GM18870 (cell line): Measurements from ENCODE around the gene PGD.
A peak's percentile ranks its signal among the peaks of the same experiment; 100 is the strongest.
"Not testable (repeated sequence)": the region's sequence is repeated elsewhere in the genome, so short reads cannot be mapped to it uniquely, and the experiment has no call there.

Source experiments
- ATAC-seq: cut with Tn5 transposase; IDR thresholded peaks from one replicate; pipeline ENCODE4 v1.9.1; 2021; ENCODE audit warnings: moderate library complexity; ENCODE audit not compliant: unreplicated experiment

Gene PGD

DNA sequence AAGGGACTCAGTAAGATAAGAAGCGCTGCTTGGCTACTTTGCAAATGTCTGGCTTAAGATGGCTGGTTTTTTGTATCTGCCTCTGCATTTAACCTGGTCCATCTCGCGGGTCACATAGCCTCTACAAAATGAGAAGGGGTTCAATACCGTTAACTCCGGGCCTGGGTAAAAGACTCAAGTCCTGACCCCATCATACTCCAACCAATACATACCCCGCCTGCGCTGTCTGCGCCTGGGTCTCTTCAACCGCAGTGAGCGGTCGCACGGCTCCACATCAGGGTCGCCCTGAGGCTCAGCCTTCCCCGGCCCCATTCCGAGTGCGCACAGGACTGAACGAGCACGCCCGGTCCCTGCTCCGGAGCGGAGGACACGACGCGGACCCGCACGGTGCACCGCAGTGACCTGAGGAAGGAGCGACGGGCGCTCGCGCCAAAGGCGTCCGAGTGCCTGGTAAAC is 558 bp upstream of the PGD start:
- no peak for ATAC-seq

DNA sequence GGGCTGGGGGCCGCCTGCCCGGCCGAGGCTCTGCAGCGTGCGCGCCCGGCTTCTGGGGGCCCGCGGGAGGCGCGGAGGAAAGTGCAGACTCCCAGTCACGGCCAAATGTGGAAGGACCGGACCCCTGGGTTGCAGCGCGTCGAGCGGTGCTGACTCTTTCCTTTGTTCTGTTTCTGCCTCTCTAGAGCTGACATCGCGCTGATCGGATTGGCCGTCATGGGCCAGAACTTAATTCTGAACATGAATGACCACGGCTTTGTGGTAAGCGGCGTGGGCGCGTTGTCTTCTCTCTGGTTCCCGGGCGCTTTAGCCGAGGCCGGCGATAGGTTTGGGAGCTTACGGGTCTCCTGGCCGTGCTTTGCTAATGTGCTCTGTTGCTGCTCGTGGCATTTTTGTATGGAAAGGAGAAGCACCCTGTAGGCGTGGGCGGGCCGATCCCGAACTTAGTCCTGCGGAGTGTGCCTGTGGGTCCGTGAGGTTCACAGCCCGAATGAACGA is 629 bp downstream of the PGD start:
- ATAC-seq, result no peak

DNA sequence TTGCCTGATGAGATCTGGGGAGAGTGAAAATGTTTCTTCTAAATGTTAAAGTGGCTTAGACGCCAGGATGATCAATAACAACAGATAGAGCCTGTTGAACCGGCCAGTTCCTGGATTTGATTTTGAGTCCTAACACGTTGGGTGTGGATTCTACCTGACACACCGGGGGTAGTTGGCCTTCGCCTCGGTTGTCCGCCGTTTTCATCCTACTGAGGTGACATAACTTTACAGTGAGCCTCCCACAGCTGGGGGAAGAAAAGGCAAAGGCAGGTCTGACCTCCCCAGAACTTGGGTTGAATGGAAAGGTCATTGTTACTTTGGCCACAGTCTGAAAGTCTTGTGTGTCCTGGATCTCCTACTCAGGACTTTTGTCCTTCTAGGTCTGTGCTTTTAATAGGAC is 1.1 kb downstream of the PGD start:
- ATAC-seq, result no peak

DNA sequence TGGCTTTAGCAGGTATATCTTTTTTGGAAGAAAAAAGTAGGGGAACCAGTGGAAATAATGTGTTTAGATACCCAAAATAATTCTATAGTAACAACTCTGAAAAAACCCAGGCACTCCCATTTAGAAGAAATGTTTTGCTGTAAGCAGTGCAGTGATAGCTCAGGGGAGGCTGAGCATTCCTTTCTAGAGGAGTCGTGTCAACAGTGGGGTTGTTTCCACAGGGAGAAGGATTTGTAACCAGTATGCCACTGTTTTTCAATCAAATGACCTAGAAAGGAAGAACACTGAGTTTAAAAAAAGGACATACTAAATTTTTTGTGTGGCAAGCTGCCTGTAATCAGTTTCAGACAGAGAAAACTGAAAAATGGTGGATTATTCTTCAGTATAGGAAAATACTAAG is 2.4 kb downstream of the PGD start:
- no peak for ATAC-seq

DNA sequence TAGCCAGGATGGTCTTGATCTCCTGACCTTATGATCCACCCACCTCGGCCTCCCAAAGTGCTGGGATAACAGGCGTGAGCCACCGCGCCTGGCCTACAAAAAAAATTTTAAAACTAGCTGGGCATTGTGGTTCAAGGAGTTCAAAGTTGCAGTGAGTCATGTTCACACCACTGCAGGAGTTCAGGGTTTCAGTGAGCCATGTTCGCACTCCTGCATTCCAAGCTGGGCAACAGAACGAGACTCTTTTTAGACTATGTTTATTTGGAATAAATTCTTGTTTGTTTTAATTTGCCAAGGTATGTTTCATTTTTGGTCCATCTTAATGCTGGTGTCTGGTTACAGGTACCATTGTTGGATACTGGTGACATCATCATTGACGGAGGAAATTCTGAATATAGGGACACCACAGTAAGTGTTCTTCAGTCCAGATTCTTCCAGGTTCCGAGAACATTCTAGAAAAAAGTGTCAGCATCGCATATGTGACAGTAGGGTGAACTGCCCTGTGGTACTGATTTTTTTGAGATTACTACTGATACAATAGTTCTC is 3.9 kb downstream of the PGD start:
- ATAC-seq, result no peak

DNA sequence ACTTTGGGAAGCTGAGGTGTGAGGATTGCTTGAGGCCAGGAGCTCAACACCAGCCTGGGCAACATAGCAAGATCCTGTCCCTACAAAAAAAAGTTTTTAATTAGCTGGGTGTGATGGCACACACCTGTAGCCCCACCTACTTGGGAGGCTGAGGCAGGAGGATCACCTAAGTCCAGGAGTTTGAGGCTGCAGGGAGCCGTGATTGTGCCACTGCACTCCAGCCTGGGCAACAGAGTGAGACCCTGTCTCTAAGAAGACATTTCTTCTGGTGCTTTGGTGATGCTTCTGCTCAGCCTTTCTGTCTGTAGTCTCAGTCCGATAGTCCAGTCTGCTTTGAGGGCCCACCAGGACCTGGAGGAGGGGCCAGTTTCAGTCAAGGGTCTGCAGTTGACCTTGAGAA is 8.3 kb downstream of the PGD start:
- no peak for ATAC-seq

DNA sequence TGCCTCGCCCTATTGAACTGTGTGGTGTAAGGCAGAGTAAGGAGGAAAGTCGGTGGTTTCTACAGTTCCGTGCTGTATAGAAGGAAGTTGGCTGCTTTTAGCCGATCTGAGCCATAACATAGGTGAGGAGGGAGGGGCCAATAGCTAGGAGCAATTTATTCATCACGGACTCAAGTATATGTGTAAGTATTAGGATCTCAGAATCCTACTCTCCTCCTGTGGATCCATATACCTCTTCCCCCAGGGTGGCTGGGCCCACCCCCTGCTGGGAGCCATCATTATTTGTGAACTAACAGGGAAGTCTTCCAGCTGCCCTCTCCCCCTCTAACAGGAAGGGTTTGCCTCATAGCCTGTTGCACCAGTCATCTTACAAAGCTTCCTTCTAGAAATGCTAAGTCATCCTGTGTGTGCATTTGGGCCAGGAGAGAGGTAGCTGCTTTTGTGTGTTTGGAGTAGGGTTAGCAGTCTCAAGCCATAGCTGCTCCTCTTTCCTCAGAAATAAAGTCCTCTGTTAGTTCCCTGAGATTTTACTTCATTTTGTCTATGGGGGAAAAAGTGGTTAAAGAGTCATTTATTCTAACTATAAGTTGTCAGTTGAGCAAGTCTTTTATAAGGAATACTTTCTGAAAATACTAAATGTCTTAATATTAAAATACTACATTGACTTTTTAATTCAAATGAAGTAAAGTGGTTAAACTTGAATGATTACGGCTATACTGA is 16.5 kb downstream of the PGD start:
- no peak for ATAC-seq

DNA sequence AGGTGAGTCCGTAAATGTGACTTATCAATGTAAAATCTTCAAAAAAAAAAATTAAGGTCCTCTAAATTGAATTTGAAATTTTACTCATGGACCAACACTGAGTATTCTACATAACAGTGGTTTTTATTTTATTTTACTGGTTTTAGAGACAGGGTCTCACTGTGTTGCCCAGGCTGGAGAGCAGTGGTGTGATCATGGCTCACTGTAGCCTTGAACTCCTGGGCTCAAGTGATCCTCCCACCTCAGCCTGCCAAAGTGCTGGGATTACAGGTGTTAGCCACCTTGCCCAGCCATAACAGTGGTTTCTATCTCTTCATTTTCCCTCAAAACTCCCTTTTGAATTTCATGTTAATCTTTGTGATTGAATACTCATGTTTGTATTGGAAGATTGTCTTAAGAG is 17.1 kb downstream of the PGD start:
- ATAC-seq, result not testable (repeated sequence)

DNA sequence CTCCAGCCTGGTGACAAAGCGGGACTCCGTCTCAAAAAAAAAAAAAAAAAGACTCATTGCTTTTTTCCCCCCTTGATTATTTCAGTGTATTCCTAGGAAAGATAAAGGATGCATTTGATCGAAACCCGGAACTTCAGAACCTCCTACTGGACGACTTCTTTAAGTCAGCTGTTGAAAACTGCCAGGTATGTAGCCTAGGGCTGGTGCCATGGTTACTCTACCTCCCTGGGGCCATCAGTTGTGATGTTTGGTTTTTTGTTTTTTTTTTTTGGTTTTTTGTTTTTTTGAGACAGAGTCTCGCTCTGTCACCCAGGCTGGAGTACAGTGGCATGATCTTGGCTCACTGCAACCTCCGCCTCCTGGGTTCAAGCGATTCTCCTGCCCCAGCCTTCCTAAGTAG is 19.9 kb downstream of the PGD start:
- not testable (repeated sequence) for ATAC-seq

DNA sequence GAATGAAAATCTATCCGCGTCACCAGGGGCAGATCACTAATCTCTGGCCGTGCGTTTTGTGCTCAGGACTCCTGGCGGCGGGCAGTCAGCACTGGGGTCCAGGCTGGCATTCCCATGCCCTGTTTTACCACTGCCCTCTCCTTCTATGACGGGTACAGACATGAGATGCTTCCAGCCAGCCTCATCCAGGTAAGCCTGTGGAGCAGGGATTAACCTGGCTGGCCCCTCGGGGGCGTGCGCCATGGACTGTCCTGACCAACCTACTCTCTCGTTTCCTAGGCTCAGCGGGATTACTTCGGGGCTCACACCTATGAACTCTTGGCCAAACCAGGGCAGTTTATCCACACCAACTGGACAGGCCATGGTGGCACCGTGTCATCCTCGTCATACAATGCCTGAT is 20.5 kb downstream of the PGD start:
- no peak for ATAC-seq

DNA sequence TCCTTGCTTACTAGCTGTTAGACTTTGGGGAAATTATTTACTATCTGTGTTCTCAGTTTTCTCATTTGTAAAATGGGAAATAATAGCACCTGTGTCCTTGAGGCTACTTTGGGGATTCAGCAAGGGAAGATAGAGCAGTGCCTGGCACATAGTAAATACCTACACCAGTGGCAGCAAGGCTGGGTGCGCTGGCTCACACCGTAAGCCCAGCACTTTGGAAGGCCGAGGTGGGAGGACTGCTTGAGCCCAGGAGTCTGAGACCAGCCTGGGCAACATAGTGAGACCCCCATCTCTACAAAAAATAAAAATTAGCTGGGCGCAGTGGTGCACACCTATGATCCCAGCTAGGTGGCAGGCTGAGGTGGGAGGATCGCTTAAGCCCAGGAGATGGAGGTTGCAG is 22.8 kb downstream of the PGD start:
- ATAC-seq, result no peak

DNA sequence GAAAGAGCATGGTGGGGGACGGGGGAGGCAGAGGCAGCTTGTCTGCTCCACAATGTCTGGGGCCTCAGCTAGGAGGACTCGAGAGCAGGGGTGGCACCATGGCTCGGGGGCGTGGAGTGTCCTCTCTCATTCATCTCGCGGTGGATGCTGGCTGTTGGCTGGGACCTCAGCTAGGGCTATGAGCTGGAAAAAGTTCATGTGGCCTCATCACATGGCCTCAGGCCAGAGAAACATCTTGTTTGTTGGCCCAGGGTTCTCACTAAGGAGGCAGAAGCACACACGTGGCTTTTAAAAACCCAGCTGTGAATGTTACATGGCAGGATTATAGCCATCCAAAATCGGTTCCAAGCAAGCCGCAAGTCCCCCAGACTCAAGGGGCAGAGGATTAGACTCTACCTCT is 25.2 kb downstream of the PGD start:
- no peak for ATAC-seq

DNA sequence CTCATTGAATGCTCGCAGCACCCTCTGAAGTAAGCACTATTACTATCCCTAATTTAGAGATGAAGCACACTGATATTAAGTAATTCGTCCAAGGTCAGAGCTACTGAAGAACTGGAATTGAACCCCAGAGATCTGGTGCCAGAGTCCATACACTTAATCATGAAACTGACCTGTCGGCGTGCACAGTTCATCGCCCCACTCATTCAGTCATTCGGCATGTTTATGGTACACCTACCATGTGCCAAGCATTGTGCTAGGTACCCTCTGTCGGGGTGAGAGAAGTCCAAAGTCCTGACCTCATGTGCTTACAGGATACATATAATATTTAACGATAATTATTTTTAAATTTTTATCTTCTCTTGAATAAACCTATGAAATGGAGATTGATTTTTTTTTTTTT is 25.8 kb downstream of the PGD start:
- ATAC-seq, result no peak

DNA sequence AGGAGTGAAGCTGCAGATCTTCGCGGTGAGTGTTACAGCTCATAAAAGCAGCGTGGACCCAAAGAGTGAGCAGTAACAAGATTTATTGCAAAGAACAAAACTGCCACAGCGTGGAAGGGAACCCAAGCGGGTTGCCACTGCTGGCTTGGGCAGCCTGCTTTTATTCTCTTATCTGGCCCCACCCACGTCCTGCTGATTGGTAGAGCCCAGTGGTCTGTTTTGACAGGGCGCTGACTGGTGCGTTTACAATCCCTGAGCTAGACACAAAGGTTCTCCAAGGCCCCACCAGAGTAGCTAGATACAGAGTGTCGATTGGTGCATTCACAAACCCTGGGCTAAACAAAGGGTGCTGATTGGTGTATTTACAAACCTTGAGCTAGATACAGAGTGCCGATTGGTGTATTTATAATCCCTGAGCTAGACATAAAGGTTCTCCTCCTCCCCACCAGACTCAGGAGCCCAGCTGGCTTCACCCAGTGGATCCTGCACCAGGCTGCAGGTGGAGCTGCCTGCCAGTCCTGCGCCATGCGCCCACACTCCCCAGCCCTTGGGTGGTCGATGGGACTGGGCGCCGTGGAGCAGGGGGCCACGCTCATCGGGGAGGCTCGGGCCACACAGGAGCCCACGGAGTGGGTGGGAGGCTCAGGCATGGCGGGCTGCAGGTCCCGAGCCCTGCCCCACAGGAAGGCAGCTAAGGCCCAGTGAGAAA is 27.1 kb downstream of the PGD start:
- ATAC-seq, result not testable (repeated sequence)

DNA sequence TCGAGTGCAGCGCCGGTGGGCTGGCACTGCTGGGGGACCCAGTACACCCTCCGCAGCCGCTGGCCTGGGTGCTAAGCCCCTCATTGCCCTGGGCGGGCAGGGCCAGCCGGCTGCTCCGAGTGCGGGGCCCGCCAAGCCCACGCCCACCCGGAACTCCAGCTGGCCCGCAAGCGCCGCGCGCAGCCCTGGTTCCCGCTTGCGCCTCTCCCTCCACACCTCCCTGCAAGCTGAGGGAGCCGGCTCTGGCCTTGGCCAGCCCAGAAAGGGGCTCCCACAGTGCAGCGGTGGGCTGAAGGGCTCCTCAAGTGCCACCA is 27.6 kb downstream of the PGD start:
- ATAC-seq, result not testable (repeated sequence)

DNA sequence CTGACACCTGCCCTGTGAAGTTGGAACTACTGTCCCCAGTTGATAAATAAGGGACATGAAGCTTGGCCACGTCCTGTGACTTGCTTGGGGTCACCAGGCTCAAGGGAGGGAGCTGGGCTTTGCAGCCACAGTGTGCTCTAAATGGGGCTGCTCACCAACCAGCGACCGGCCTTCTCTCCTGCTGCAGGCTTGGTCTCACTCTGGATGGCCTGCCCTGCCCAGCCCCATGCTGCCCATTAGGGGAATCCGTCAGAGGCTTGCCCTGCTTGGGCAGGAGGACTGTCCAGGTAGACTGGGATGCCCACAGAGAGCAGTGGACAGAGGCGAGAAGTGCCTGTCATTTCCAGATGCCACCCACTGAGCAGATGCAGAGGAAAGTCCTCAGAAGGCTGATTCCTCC is 30.1 kb downstream of the PGD start:
- ATAC-seq, result no peak

DNA sequence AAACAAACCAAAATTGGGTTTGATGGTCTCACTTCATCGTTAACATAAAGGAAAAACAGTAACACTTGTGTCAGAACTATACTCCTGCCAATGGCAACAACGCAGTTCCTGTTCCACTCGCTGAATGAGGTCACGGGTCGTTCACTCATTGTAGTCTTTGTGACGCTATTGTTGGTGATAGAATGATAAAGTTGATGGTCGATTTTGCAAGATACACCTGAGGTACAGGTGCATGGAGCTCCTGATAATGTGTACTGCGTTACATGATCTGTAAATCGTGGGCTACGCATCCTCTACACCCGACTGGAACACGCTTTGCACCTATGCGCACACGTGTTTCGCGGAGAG is 31.0 kb downstream of the PGD start:
- ATAC-seq, result peak; percentile 28

DNA sequence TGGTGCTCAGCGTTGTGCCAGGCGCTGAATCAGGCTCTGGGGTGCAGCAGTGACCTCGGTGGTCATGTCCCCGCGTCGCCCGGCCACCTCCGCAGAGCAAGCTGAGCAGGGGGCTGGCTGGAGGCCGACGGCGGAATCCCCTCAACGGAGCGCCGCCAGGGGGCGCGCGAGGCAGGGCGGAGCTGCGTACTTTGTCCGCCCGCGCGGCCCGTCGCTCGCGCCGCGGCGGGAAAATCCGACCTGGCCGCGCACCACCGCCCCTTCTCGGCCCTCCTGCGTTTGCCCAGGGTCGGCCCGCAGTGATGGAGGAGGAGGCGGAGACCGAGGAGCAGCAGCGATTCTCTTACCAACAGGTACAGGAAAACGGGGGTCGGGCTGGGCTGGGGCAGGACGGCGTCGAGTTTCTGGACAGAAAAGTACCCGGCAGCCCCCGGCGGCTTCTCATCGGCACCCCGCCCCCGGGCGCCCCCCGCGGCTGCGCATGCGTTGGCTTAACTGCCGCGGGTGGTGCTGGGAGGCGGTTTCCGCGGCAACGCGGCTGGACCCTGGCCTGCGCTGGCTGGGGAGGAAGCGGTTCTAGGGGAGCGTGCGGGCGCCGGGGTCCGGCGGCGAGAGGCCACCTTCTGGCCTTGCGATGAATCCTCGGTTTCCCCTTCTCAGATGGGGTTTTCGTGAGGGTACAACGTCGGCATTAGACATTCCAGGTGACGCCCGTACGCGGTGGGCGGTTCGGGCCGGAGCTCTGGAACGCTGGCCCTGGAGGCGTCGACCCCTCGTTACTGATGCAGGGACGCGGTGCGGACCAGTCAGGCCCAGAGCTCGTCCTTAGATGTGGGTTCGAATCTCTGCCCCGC is 31.6 kb downstream of the PGD start, which contains the start of gene CENPS:
TSS of gene CENPS (plus strand) at position 218 of the 854 bp plus-strand sequence. CDS start at position 303, 85 bp downstream.
- ATAC-seq, result peak; percentile 49

DNA sequence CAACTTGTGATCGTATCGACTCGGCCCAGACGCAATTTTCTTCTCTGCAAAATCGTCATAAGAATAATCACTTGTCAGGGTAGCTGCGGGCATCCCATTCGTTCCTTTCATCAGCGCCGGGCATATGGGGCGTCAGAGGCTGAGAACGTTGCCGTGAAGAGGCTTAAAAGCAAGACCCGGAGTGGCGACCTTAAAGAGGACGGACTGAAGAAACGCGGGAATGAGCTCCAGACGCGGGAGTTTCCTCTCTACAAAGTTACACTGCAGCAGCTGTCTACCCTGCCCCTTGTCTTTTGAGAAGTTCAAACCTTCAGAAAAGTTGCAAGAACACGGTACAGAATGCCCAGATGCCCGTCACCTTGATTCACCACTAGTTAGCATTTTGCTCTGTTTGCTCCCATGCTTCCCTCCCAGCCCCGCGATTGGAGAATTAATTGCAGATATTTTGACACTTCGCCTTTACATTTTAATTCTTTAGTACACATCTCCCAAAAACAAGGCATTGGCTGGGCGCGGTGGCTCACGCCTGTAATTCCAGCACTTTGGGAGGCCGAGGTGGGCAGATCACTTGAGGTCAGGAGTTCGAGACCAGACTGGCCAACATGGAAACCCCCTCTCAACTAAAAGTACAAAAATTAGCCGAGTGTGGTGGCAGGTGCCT is 32.3 kb downstream of the PGD start:
- ATAC-seq, result no peak

DNA sequence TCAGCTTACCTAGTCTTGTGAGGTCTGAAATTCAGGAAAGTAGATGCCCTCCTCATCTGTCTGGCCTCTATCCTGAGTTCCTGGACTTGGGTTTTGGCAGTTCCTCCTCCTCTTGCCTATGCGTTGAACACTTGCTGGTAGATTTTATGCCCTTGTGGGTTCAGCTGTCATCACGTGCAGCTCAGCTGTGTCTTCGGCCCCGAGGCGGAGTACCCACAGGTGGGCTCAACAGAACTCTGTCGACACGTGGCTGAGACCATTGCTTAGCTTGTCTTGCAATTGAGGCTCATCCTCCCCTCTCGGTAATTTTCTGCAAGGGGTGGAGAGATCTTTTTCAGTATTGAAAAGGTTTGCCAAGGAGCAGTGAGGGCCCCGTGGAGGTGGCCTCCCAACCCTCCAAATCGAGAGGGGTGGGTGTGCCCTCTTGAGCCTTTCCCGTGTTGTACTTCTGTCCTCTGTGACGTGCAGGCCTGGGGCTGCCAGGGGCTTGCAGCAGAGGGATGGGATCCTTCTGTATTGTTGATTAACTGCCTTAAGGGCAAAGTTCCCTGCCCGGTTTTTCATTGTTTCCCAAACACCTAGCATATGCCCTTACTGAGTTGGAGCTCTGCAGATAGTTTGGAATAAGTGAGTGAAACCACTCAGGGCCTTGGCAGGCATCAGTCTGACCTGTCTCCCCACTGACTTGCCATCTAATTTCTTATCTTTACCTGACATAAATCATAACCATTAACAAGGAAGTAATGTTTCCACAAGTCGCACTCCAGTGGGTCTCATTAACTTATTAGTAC is 34.2 kb downstream of the PGD start:
- no peak for ATAC-seq
